Trophoblast cell (in vitro differentiated cells and primary cell): ENCODE data around the gene RDH8.

Source experiments
- DNase-seq, 2 donors: peaks; one replicate each; pipeline ENCODE4 v3.0.0-alpha.2; 2016
- H2AFZ ChIP-seq: 2 replicates; pipeline ENCODE4 v1.6.1; 2013; ENCODE audit warnings: low read length, moderate library complexity, mild to moderate bottlenecking; ENCODE audit not compliant: insufficient read depth, poor library complexity
- H2AK5ac ChIP-seq: 2 replicates; pipeline ENCODE4 v1.6.1; 2013; ENCODE audit warnings: mild to moderate bottlenecking, low read length
- H2BK120ac ChIP-seq: 2 replicates; pipeline ENCODE4 v1.6.1; 2013; ENCODE audit warnings: low read length, mild to moderate bottlenecking, moderate library complexity; ENCODE audit not compliant: insufficient read depth, poor library complexity
- H2BK12ac ChIP-seq: 2 replicates; pipeline ENCODE4 v1.6.1; 2013; ENCODE audit warnings: mild to moderate bottlenecking, low read length, moderate library complexity
- H2BK5ac ChIP-seq: 2 replicates; pipeline ENCODE4 v1.6.1; 2013; ENCODE audit warnings: low read length, low read depth, moderate library complexity, mild to moderate bottlenecking; ENCODE audit not compliant: poor library complexity
- H3K14ac ChIP-seq: 2 replicates; pipeline ENCODE4 v1.6.1; 2013; ENCODE audit warnings: mild to moderate bottlenecking, low read length
- H3K18ac ChIP-seq: 2 replicates; pipeline ENCODE4 v1.6.1; 2013; ENCODE audit warnings: mild to moderate bottlenecking, low read length
- H3K23ac ChIP-seq: 2 replicates; pipeline ENCODE4 v1.6.1; 2013; ENCODE audit warnings: low read length
- H3K27ac ChIP-seq: 2 replicates; pipeline ENCODE4 v1.5.1; 2013; ENCODE audit warnings: low read depth, mild to moderate bottlenecking, inconsistent platforms, low read length, moderate library complexity
- H3K27me3 ChIP-seq: 2 replicates; pipeline ENCODE4 v1.6.1; 2013; ENCODE audit warnings: inconsistent platforms, mild to moderate bottlenecking, low read length, moderate library complexity; ENCODE audit not compliant: insufficient read depth
- H3K36me3 ChIP-seq, 2 experiments: 1 replicate in 1 of 2; 2 replicates in 1 of 2; pipeline ENCODE4 v1.6.1; 2013; ENCODE audit warnings: low read length in 2 of 2, mild to moderate bottlenecking in 2 of 2, moderate library complexity in 1 of 2; ENCODE audit not compliant: insufficient read depth in 2 of 2, control insufficient read depth in 1 of 2
- H3K4ac ChIP-seq: 2 replicates; pipeline ENCODE4 v1.6.1; 2013; ENCODE audit warnings: low read depth, mild to moderate bottlenecking, low read length, moderate library complexity
- H3K4me1 ChIP-seq, 2 experiments: 1 replicate in 1 of 2; 2 replicates in 1 of 2; pipeline ENCODE4 v1.6.1; 2013; ENCODE audit warnings: low read length in 2 of 2, mild to moderate bottlenecking in 2 of 2, moderate library complexity in 1 of 2; ENCODE audit not compliant: insufficient read depth in 2 of 2, control insufficient read depth in 1 of 2
- H3K4me2 ChIP-seq: 2 replicates; pipeline ENCODE4 v1.6.1; 2013; ENCODE audit warnings: inconsistent platforms, mild to moderate bottlenecking, low read length, moderate library complexity
- H3K4me3 ChIP-seq: 2 replicates; pipeline ENCODE4 v1.5.1; 2013; ENCODE audit warnings: mild to moderate bottlenecking, low read depth, low read length, inconsistent platforms
- H3K79me1 ChIP-seq: one replicate; pipeline ENCODE4 v1.6.1; 2013; ENCODE audit warnings: low read length
- H3K79me2 ChIP-seq: 2 replicates; pipeline ENCODE4 v1.6.1; 2013; ENCODE audit warnings: low read length, mild to moderate bottlenecking; ENCODE audit not compliant: control insufficient read depth, insufficient read depth, poor library complexity
- H3K9ac ChIP-seq: 2 replicates; pipeline ENCODE4 v1.6.1; 2013; ENCODE audit warnings: mild to moderate bottlenecking, low read length
- H3K9me3 ChIP-seq: 2 replicates; pipeline ENCODE4 v1.6.1; 2013; ENCODE audit warnings: low read depth, mild to moderate bottlenecking, control low read depth, inconsistent platforms, low read length; ENCODE audit not compliant: insufficient read depth
- H4K12ac ChIP-seq: 2 replicates; pipeline ENCODE4 v1.6.1; 2013; ENCODE audit warnings: low read depth, mild to moderate bottlenecking, low read length, moderate library complexity
- H4K8ac ChIP-seq: 2 replicates; pipeline ENCODE4 v1.6.1; 2013; ENCODE audit warnings: low read depth, mild to moderate bottlenecking, low read length, moderate library complexity
- H4K91ac ChIP-seq: one replicate; pipeline ENCODE4 v1.6.1; 2013; ENCODE audit warnings: low read depth, mild to moderate bottlenecking, low read length, moderate library complexity
- WGBS: extraction: QIAGEN DNeasy Blood & Tissue Kit; methylation state at CpG from one replicate; pipeline ENCODE4 v1.1.7; 2013; ENCODE audit warnings: missing lambda C conversion rate; ENCODE audit not compliant: insufficient read length, insufficient coverage; ENCODE audit errors: extremely low coverage; 5-methylcytosine and 5-hydroxymethylcytosine counted together

The RDH8 gene

GRCh38 chr19:9968820-9969687 lies 44.2 kb upstream of the RDH8 start:
- Histone ChIP-seq H4K8ac (no peak overlapping the region), H2BK120ac (no peak overlapping the region), H3K4me3 (no peak overlapping the region), H2BK12ac (no peak overlapping the region), H3K79me1 (no peaks in the 10 kb centered on the region), H2AK5ac (no peak overlapping the region), H4K12ac (no peak overlapping the region), H3K14ac (no peak overlapping the region), H3K4ac (no peak overlapping the region), H2BK5ac (no peak overlapping the region), H3K9me3 (peaks cover 3% of the 10 kb centered on the region), H3K9ac (no peak overlapping the region), H3K79me2 (no peaks in the 10 kb centered on the region), H2AFZ (no peak overlapping the region), H3K27ac (no peak overlapping the region), H3K27me3 (peaks cover 14% of the 10 kb centered on the region), H4K91ac (no peak overlapping the region), H3K23ac (peak overlapping the region; percentile 14), H3K36me3 (no peaks in the 10 kb centered on the region), H3K4me2 (no peak overlapping the region), H3K4me1 (no peaks in the 10 kb centered on the region), H3K18ac (no peak overlapping the region)
- WGBS, result no CpG with 5 or more reads among the region's 8 CpGs
- DNase-seq, result no peak

GRCh38 chr19:9969688-9969975 lies 43.7 kb upstream of the RDH8 start:
- Histone ChIP-seq H3K4me2 (no peak overlapping the region), H3K4me3 (no peak overlapping the region)
- no CpG with 5 or more reads among the region's 2 CpGs for WGBS

DNA sequence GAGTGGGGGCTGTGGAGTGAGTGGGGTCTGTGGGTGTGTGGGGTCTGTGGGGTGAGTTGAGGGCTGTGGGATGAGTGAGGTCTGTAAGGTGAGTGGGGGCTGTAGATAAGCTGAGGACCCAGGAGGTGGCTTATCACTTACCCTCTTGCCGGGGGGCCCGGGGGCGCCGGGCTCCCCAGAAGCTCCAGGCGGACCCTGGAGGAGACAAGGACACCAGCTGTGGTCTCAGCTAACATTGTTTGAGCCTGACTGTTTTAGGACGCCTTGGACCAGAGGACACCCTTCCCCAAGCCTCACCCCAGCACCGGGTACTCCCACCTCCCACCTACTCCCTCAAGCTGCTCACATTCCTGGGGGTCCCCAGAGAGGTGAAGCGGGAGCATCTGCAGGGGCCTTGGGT lies 42.8 kb upstream of the RDH8 start:
- Histone ChIP-seq H2AK5ac (no peak overlapping the region), H3K4me3 (no peak overlapping the region), H3K14ac (no peak overlapping the region), H4K8ac (no peak overlapping the region), H2AFZ (no peak overlapping the region), H3K27ac (no peak overlapping the region), H3K18ac (no peak overlapping the region), H2BK12ac (no peak overlapping the region), H3K4me1 (no peaks in the 10 kb centered on the region), H4K91ac (no peak overlapping the region), H3K4me2 (no peak overlapping the region), H3K36me3 (no peaks in the 10 kb centered on the region), H3K79me2 (no peaks in the 10 kb centered on the region), H2BK5ac (no peak overlapping the region), H4K12ac (no peak overlapping the region), H3K79me1 (no peaks in the 10 kb centered on the region), H3K27me3 (peaks cover 14% of the 10 kb centered on the region), H3K23ac (no peak overlapping the region), H3K4ac (no peak overlapping the region), H2BK120ac (no peak overlapping the region), H3K9me3 (peaks cover 3% of the 10 kb centered on the region), H3K9ac (no peak overlapping the region)
- DNase-seq, result no peak
- no CpG with 5 or more reads among the region's 8 CpGs for WGBS

More at GRCh38 chr19:9969688-9969975, 43.7 kb upstream of the RDH8 start:
- H2BK12ac ChIP-seq, result no peak overlapping the region
- no peak overlapping the region for H2BK120ac ChIP-seq
- H3K18ac ChIP-seq, result no peak overlapping the region
- no peak overlapping the region for H3K23ac ChIP-seq
- no peak overlapping the region for H4K91ac ChIP-seq
- no peak overlapping the region for H3K9ac ChIP-seq
- H3K36me3 ChIP-seq, result no peaks in the 10 kb centered on the region
- H3K9me3 ChIP-seq, result peaks cover 3% of the 10 kb centered on the region
- H3K14ac ChIP-seq, result no peak overlapping the region
- H2BK5ac ChIP-seq, result no peak overlapping the region
- no peaks in the 10 kb centered on the region for H3K4me1 ChIP-seq
- H3K27ac ChIP-seq, result no peak overlapping the region
- no peak overlapping the region for H3K4ac ChIP-seq
- H3K79me2 ChIP-seq, result no peaks in the 10 kb centered on the region
- no peak for DNase-seq
- H3K27me3 ChIP-seq, result peaks cover 14% of the 10 kb centered on the region
- no peak overlapping the region for H2AK5ac ChIP-seq
- H4K12ac ChIP-seq, result no peak overlapping the region
- H3K79me1 ChIP-seq, result no peaks in the 10 kb centered on the region
- H4K8ac ChIP-seq, result no peak overlapping the region
- H2AFZ ChIP-seq, result no peak overlapping the region

- no peak overlapping the region for H4K91ac ChIP-seq
- WGBS, result no CpG with 5 or more reads among the region's 15 CpGs
- H4K8ac ChIP-seq, result no peak overlapping the region
- no peak overlapping the region for H2AFZ ChIP-seq
- no peak overlapping the region for H2BK12ac ChIP-seq
- no peak overlapping the region for H3K27ac ChIP-seq
- no peak overlapping the region for H3K4me2 ChIP-seq
- no peak overlapping the region for H2BK5ac ChIP-seq
- peaks cover 6% of the 10 kb centered on the region for H3K27me3 ChIP-seq
- no peak overlapping the region for H3K14ac ChIP-seq
- no peak overlapping the region for H3K4ac ChIP-seq
- H3K4me3 ChIP-seq, result no peak overlapping the region
- H3K79me1 ChIP-seq, result no peaks in the 10 kb centered on the region
- no peak overlapping the region for H2BK120ac ChIP-seq
- H3K36me3 ChIP-seq, result no peaks in the 10 kb centered on the region
- no peak overlapping the region for H4K12ac ChIP-seq
- no peak overlapping the region for H3K23ac ChIP-seq
- no peak for DNase-seq
- H3K4me1 ChIP-seq, result no peaks in the 10 kb centered on the region
- no peak overlapping the region for H3K9ac ChIP-seq
- no peak overlapping the region for H2AK5ac ChIP-seq
- H3K18ac ChIP-seq, result no peak overlapping the region
- H3K9me3 ChIP-seq, result peaks cover 3% of the 10 kb centered on the region
- no peaks in the 10 kb centered on the region for H3K79me2 ChIP-seq
Measured at GRCh38 chr19:9971166-9971897, 42.0 kb upstream of the RDH8 start.
